ENCODE measurements around the gene WDR33. TPM values are rescaled to one million over a fixed set of nuclear protein-coding genes. Genes with fewer than 3 reads are reported as not detected.
"Not testable (repeated sequence)": the region's sequence is repeated elsewhere in the genome, so short reads cannot be mapped to it uniquely, and the experiment has no call there.

Gene WDR33
- total RNA-seq, 2 experiments from 2014 or later = 66.3 to 72.4 TPM

- ATAC-seq (no peak), DNase-seq (no peak)
- CTCF ChIA-PET = no interaction called here
- Mint-ChIP-seq H3K9me3 (ENCODE audit: low read depth) (no peaks in the 10 kb centered on the region), H3K4me3 (no peak overlapping the region), H3K27ac (no peak overlapping the region), H3K4me1 (peaks cover 29% of the 10 kb centered on the region), H3K36me3 (peaks cover 27% of the 10 kb centered on the region), H3K27me3 (no peaks in the 10 kb centered on the region)
These were observed 14.6 kb downstream of the WDR33 start for GRCh38 chr2:127796389-127796788.

DNA sequence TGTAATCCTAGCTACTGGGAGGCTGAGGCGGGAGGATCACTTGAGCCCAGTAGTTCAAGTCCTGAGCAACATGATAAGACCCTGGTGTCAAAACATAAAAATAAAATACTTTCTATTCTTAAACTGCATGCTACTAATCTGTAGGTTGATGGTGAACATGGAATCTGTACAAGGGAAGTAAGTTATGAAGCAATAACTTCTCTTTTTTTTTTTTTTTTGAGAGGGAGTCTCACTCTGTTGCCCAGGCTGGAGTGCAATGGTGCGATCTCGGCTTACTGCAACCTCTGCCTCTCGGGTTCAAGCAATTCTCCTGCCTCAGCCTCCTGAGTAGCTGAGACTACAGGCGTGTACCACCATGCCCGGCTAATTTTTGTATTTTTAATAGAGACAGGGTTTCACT, 16.1 kb downstream of the WDR33 start:
- CTCF ChIA-PET; H3K4me3 Mint-ChIP-seq; ATAC-seq; DNase-seq; H3K9me3 Mint-ChIP-seq (ENCODE audit: low read depth); H3K27ac Mint-ChIP-seq; H3K27me3 Mint-ChIP-seq: not testable (repeated sequence)
- peaks cover 28% of the 10 kb centered on the region for H3K4me1 Mint-ChIP-seq
- H3K36me3 Mint-ChIP-seq = peaks cover 30% of the 10 kb centered on the region

GRCh38 chr2:127792805-127793204, 18.2 kb downstream of the WDR33 start:
- ATAC-seq (no peak), DNase-seq (no peak)
- H3K4me1 Mint-ChIP-seq = peaks cover 25% of the 10 kb centered on the region
- CTCF ChIA-PET = no interaction called here
- H3K27ac Mint-ChIP-seq = no peak overlapping the region
- H3K27me3 Mint-ChIP-seq = no peaks in the 10 kb centered on the region
- peaks cover 26% of the 10 kb centered on the region for H3K36me3 Mint-ChIP-seq
- no peak overlapping the region for H3K4me3 Mint-ChIP-seq
- H3K9me3 Mint-ChIP-seq (ENCODE audit: low read depth) = no peaks in the 10 kb centered on the region

DNA sequence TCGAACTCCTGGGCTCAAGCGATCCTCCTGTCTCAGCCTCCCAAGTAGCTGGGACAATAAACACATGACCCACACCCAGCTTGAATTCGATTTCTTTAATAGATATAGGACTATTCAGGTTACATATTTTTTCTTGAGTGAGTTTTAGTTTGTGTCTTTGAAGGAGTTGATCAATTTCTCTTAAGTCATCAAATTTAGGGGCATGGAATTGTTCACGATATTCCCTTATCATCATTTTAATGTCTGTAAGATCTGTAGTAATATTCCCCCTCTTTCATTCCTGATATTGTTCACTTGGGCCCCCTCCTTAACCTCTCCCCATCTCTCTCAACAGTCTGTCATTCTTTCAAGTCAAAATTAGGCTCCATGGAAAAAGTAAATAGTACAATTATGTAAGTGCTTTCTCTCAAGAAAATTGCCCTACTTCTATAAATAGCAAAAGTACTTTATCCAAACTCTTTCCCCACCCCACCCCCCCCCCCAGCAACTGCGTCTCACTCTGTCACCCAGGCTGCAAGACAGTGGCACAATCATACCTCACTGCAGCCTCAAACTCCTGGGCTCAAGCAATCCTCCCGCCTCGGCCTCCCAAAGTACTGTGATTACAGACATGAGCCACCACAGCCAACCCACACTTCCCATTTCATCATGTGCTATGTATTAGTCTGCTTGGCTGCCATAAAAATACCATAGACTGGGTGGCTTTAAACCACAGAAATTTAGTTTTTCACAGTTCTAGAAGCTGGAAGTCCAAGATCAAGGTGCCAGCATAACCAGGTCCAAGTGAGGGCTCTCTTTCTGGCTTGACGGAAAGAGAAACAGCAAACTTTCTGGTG, 20.1 kb downstream of the WDR33 start:
- H3K36me3 Mint-ChIP-seq = peaks cover 23% of the 10 kb centered on the region
- DNase-seq (no peak), ATAC-seq (no peak)
- no peaks in the 10 kb centered on the region for H3K9me3 Mint-ChIP-seq (ENCODE audit: low read depth)
- H3K27ac Mint-ChIP-seq = no peak overlapping the region
- no peak overlapping the region for H3K4me3 Mint-ChIP-seq
- CTCF ChIA-PET = no interaction called here
- peaks cover 10% of the 10 kb centered on the region for H3K4me1 Mint-ChIP-seq
- no peaks in the 10 kb centered on the region for H3K27me3 Mint-ChIP-seq

DNA sequence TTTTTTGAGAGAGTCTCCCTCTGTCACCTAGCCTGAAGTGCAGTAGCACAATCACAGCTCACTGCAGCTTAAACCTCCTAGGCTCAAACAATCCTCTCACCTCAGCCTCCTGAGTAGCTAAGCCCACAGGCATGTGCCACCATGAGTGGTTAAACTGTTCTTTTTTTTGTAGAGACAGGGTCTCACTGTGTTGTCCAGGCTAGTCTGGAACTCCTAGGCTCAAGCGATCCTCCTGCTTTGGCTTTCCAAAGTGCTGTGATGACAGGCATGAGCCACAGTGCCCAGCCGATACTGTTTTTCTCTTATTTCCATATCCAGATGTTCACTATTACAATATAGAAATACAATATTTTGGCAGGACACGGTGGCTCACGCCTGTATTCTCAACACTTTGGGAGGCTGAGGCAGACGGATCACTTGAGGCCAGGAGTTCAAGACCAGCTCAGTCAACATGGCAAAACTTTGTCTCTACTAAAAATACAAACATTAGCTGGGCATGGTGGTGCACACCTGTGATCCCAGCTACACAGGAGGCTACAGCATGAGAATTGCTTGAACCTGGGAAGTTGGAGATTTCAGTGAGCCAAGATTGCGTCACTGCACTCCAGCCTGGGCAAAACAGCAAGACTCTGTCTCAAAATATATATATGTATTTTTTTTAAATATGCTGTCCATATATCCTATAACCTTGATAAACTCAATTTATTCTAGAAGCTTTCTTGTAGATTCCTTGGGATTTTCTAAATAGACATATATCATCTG, 24.7 kb downstream of the WDR33 start:
- Mint-ChIP-seq H3K4me1 (peaks cover 13% of the 10 kb centered on the region), H3K27ac (no peak overlapping the region), H3K36me3 (peaks cover 33% of the 10 kb centered on the region), H3K27me3 (no peaks in the 10 kb centered on the region), H3K9me3 (ENCODE audit: low read depth) (no peaks in the 10 kb centered on the region), H3K4me3 (no peak overlapping the region)
- ATAC-seq (no peak), DNase-seq (no peak)
- CTCF ChIA-PET = interaction anchor here (1.5 kb wide), 1 partner anchor 195 kb away, joined by 4 read pairs; no protein-coding TSS in a partner anchor

DNA sequence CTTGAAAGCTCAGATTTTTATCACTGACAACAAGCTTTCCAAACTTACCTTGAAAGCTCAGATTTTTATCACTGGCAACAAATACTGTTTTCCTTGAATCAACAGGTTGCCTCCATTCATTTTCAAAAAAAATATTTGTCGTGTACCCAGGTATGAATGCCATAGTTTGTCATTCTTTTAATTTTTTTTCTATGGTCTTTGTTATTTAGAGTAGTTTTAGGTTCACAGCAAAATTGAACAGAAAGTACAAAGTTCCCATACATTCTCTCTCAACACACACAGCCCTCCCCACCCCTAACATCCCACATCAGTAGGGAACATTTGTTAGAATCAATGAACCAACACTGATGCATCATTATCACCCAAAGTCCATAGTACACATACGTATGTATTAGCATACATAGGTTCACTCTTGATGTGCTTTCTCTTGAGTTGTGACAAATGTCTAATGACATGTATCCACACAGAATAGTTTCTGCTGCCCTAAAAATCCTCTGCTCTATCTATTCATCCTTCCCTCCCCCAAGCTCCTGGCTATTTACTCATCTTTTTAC, 25.9 kb downstream of the WDR33 start:
- Mint-ChIP-seq H3K4me1 (peaks cover 9% of the 10 kb centered on the region), H3K27ac (no peak overlapping the region), H3K27me3 (no peaks in the 10 kb centered on the region), H3K4me3 (no peak overlapping the region), H3K36me3 (peaks cover 29% of the 10 kb centered on the region), H3K9me3 (ENCODE audit: low read depth) (no peaks in the 10 kb centered on the region)
- CTCF ChIA-PET = interaction anchor here (1.5 kb wide), 1 partner anchor 193 kb away, joined by 4 read pairs; no protein-coding TSS in a partner anchor
- ATAC-seq (no peak), DNase-seq (no peak)

DNA sequence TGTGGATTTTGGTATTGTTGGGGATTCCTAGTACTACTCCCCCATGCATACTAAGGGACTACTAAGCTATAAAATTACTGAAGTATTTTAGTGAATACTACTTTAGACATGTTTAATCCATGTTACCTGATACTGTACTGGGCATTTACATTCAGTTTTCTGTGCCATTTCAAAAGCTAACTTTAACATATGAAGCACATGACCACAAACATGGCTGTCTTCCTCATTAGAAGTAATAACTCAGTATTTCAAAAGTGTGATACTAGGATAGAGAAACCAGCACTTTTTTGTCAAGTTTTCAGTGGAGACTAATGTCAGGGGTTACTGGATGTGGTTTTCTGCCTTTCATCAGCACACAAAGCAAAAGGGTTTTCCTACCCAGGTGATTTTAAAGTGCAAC, 27.9 kb downstream of the WDR33 start:
- no peak for ATAC-seq
- no peak overlapping the region for H3K27ac Mint-ChIP-seq
- CTCF ChIA-PET = interaction anchor here (0.6 to 1.4 kb wide), 2 partner anchors 9 kb away, joined by 3 read pairs; no protein-coding TSS in a partner anchor
- H3K36me3 Mint-ChIP-seq = peaks cover 35% of the 10 kb centered on the region
- H3K9me3 Mint-ChIP-seq (ENCODE audit: low read depth) = no peaks in the 10 kb centered on the region
- H3K4me3 Mint-ChIP-seq = no peak overlapping the region
- H3K4me1 Mint-ChIP-seq = peaks cover 14% of the 10 kb centered on the region
- H3K27me3 Mint-ChIP-seq = no peaks in the 10 kb centered on the region
- DNase-seq = no peak

DNA sequence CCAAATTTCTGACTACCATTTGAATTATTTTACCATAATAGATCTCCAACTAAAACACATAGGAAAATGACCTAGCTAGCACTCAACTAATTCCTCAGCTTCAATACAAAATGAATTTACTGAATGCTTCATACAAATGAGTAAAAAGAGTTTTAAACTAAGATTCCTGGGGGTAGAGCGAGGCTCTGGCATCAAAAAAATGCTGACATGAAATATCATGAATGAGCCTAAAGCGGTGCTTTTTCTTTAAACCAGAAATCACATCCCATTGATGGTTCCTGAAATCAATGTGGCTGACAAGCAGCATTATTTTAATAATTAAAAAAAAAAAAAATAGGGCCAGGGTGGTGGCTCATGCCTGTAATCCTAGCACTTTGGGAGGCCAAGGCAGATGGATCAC, 32.1 kb downstream of the WDR33 start:
- no peak for DNase-seq
- ATAC-seq = no peak
- Mint-ChIP-seq H3K9me3 (ENCODE audit: low read depth) (no peaks in the 10 kb centered on the region), H3K4me3 (no peak overlapping the region), H3K36me3 (peaks cover 25% of the 10 kb centered on the region), H3K27ac (no peak overlapping the region), H3K27me3 (no peaks in the 10 kb centered on the region), H3K4me1 (peaks cover 8% of the 10 kb centered on the region)
- CTCF ChIA-PET = interaction anchor here (1.0 kb wide), 1 partner anchor 30 kb away, joined by 4 read pairs; no protein-coding TSS in a partner anchor

GRCh38 chr2:127778447-127778846, 32.5 kb downstream of the WDR33 start:
- Mint-ChIP-seq H3K27me3 (no peaks in the 10 kb centered on the region), H3K9me3 (ENCODE audit: low read depth) (no peaks in the 10 kb centered on the region), H3K27ac (no peak overlapping the region), H3K4me3 (no peak overlapping the region), H3K36me3 (peaks cover 25% of the 10 kb centered on the region), H3K4me1 (peaks cover 8% of the 10 kb centered on the region)
- no peak for ATAC-seq
- CTCF ChIA-PET = no interaction called here
- no peak for DNase-seq

- Mint-ChIP-seq H3K36me3 (peaks cover 17% of the 10 kb centered on the region), H3K4me1 (peaks cover 12% of the 10 kb centered on the region), H3K4me3 (no peak overlapping the region), H3K9me3 (ENCODE audit: low read depth) (no peaks in the 10 kb centered on the region), H3K27me3 (no peaks in the 10 kb centered on the region), H3K27ac (peak overlapping the region; percentile 9)
- CTCF ChIA-PET = interaction anchor here (1.6 kb wide), 1 partner anchor 8 kb away, joined by 3 read pairs; no protein-coding TSS in a partner anchor
- ATAC-seq = no peak
- no peak for DNase-seq
These were observed 34.7 kb downstream of the WDR33 start for GRCh38 chr2:127776122-127776780.

DNA sequence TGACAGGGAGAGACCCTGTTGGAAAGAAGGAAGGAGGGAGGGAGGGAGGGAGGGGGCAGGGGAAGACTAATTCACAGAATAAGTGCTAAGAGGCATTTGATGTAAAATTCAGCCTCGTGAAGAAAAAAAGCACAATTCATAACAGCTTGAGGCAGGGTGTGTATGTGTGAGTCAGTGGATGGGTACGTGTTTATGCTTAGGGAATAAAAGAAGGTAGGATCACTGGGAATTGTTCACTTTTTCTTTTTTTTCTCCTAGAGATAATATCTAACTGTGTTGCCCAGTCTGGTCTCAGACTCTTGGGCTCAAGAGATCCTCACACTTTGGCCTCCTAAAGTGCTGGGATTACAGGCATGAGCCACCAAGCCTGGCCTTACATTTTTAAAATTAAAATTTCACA, 39.2 kb downstream of the WDR33 start:
- Mint-ChIP-seq H3K4me3 (no peak overlapping the region), H3K27me3 (no peaks in the 10 kb centered on the region), H3K27ac (no peak overlapping the region), H3K36me3 (peaks cover 19% of the 10 kb centered on the region), H3K9me3 (ENCODE audit: low read depth) (no peaks in the 10 kb centered on the region), H3K4me1 (peaks cover 11% of the 10 kb centered on the region)
- CTCF ChIA-PET = no interaction called here
- no peak for ATAC-seq
- DNase-seq = no peak

- Mint-ChIP-seq H3K4me3 (no peak overlapping the region), H3K4me1 (peaks cover 11% of the 10 kb centered on the region), H3K9me3 (ENCODE audit: low read depth) (no peaks in the 10 kb centered on the region), H3K36me3 (peaks cover 21% of the 10 kb centered on the region), H3K27me3 (no peaks in the 10 kb centered on the region), H3K27ac (no peak overlapping the region)
- CTCF ChIA-PET = no interaction called here
- no peak for ATAC-seq
- DNase-seq = no peak
These were observed 39.8 kb downstream of the WDR33 start for GRCh38 chr2:127770973-127771735.

DNA sequence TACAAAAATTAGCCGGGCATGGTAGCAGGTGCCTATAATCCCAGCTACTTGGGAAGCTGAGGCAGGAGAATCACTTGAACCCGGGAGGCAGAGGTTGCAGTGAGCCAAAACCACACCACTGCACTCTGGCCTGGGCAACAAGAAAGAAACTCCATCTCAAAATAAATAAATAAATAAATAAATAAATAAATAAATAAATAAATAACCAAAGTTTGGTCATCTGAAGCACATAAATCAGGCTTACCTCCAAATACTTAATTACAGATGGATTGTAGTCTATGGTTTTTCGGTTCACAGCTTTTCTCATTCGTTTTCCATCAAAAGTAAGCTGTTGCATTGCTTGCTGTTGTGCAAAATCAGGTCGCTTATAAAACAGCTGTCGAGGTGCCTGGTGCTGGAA, 40.4 kb downstream of the WDR33 start:
- CTCF ChIA-PET; ATAC-seq; DNase-seq; H3K27me3 Mint-ChIP-seq; H3K9me3 Mint-ChIP-seq (ENCODE audit: low read depth); H3K27ac Mint-ChIP-seq; H3K4me3 Mint-ChIP-seq: not testable (repeated sequence)
- Mint-ChIP-seq H3K4me1 (peaks cover 11% of the 10 kb centered on the region), H3K36me3 (peaks cover 23% of the 10 kb centered on the region)

All from activated CD8-positive, alpha-beta memory T cell treated with anti-CD3 and anti-CD28 coated beads, Interleukin-2, amount 10 ng/mL, durations not matched to agents 7 days and 5 days (primary cell).